ENCODE data around the gene INO80D. TPM values are rescaled to one million over a fixed set of nuclear protein-coding genes. Genes with fewer than 3 reads are reported as not detected.

Gene INO80D
- total RNA-seq, 4 donors from 2014 or later: 16.0 to 24.5 (median 17.3) TPM

GRCh38 chr2:206011795-206012194, 74.2 kb downstream of the INO80D start:
- no peak for TF ChIP-seq CTCF (IDR thresholded peaks at IDR 0.05; ENCODE audit: low read depth)

- TF ChIP-seq CTCF (IDR thresholded peaks at IDR 0.05; ENCODE audit: low read depth): no peak
Observed at GRCh38 chr2:206011018-206011614, 74.9 kb downstream of the INO80D start.

- TF ChIP-seq CTCF (IDR thresholded peaks at IDR 0.05; ENCODE audit: low read depth): no peak
Observed at GRCh38 chr2:206004004-206004693, 81.8 kb downstream of the INO80D start.

GRCh38 chr2:206002440-206002839, 83.5 kb downstream of the INO80D start:
- no peak for TF ChIP-seq CTCF (IDR thresholded peaks at IDR 0.05; ENCODE audit: low read depth)

- TF ChIP-seq CTCF (IDR thresholded peaks at IDR 0.05; ENCODE audit: low read depth): no peak
Observed at GRCh38 chr2:206001912-206002311, 84.1 kb downstream of the INO80D start.

- TF ChIP-seq CTCF (IDR thresholded peaks at IDR 0.05; ENCODE audit: low read depth): no peak
Observed at GRCh38 chr2:206000776-206001175, 85.2 kb downstream of the INO80D start.

- no peak for TF ChIP-seq CTCF (IDR thresholded peaks at IDR 0.05; ENCODE audit: low read depth)
Observed at GRCh38 chr2:205998583-205998982, 87.4 kb downstream of the INO80D start.

Data from subcutaneous adipose tissue (tissue), 4 donors.